Embryonic facial prominence (tissue), 1 donor: Measurements from ENCODE around the gene GPR87.
A peak's percentile ranks its signal among the peaks of the same experiment; 100 is the strongest.

ENCODE experiments used
- DNase-seq: peaks from one replicate; pipeline ENCODE4 v3.0.0-alpha.2; 2016; ENCODE audit errors: extremely low spot score

The GPR87 gene

GRCh38 chr3:151315846-151316245, 774 bp downstream of the GPR87 start:
- no peak for DNase-seq

GRCh38 chr3:151315136-151315535, 1.5 kb downstream of the GPR87 start:
- no peak for DNase-seq

- DNase-seq, result no peak
Observed at GRCh38 chr3:151314593-151314992, 2.0 kb downstream of the GPR87 start.

- DNase-seq, result no peak
Observed at GRCh38 chr3:151314137-151314536, 2.5 kb downstream of the GPR87 start.

GRCh38 chr3:151312972-151313371, 3.6 kb downstream of the GPR87 start:
- no peak for DNase-seq

- DNase-seq, result no peak
Observed at GRCh38 chr3:151309566-151309965, 7.1 kb downstream of the GPR87 start.

- no peak for DNase-seq
Observed at GRCh38 chr3:151307583-151308488, 8.8 kb downstream of the GPR87 start.

- no peak for DNase-seq
Observed at GRCh38 chr3:151307131-151307530, 9.5 kb downstream of the GPR87 start.

GRCh38 chr3:151306168-151306810, 10.3 kb downstream of the GPR87 start:
- DNase-seq, result no peak

- no peak for DNase-seq
Observed at GRCh38 chr3:151305775-151306151, 10.9 kb downstream of the GPR87 start.

- DNase-seq, result peak; percentile 33
Observed at GRCh38 chr3:151305060-151305774, 11.4 kb downstream of the GPR87 start.

- DNase-seq, result no peak
Observed at GRCh38 chr3:151303751-151304150, 12.9 kb downstream of the GPR87 start.

GRCh38 chr3:151301787-151302186, 14.8 kb downstream of the GPR87 start:
- no peak for DNase-seq

GRCh38 chr3:151300539-151300938, 16.1 kb downstream of the GPR87 start:
- no peak for DNase-seq

GRCh38 chr3:151299006-151299405, 17.6 kb downstream of the GPR87 start:
- no peak for DNase-seq

- no peak for DNase-seq
Observed at GRCh38 chr3:151297429-151297828, 19.2 kb downstream of the GPR87 start.

GRCh38 chr3:151296226-151296625, 20.4 kb downstream of the GPR87 start:
- DNase-seq, result no peak

GRCh38 chr3:151293127-151293526, 23.5 kb downstream of the GPR87 start:
- no peak for DNase-seq

- DNase-seq, result peak; percentile 53
Observed at GRCh38 chr3:151290673-151291072, 25.9 kb downstream of the GPR87 start.

GRCh38 chr3:151289445-151289844, 27.2 kb downstream of the GPR87 start:
- no peak for DNase-seq

GRCh38 chr3:151285940-151286339, 30.7 kb downstream of the GPR87 start:
- no peak for DNase-seq

GRCh38 chr3:151283907-151284461, 32.6 kb downstream of the GPR87 start:
- no peak for DNase-seq
